Mucosa of descending colon (tissue), 3 donors: Measurements from ENCODE around the gene IMMP2L. TPM values are rescaled to one million over a fixed set of nuclear protein-coding genes. Genes with fewer than 3 reads are reported as not detected.

ENCODE experiments used
- ATAC-seq: fragments of 200-7000 bp; cut with Tn5 transposase; one replicate; pipeline ENCODE4 v1.9.1; 2020; ENCODE audit warnings: mild to moderate bottlenecking, moderate library complexity
- DNase-seq, 3 donors: peaks; one replicate each; pipeline ENCODE4 v3.0.0-alpha.2; 2020
- H3K36me3 ChIP-seq: fragments of 200-600 bp; one replicate; pipeline ENCODE4 v1.8.0; 2021; ENCODE audit warnings: low read depth, mild to moderate bottlenecking
- H3K4me1 ChIP-seq: fragments of 200-600 bp; one replicate; pipeline ENCODE4 v1.8.0; 2021; ENCODE audit warnings: low read depth, mild to moderate bottlenecking
- H3K4me3 ChIP-seq: fragments of 200-600 bp; one replicate; pipeline ENCODE4 v1.8.0; 2021; ENCODE audit warnings: mild to moderate bottlenecking
- H3K9me3 ChIP-seq: fragments of 200-600 bp; one replicate; pipeline ENCODE4 v1.8.0; 2021; ENCODE audit warnings: mild to moderate bottlenecking
- intact Hi-C, 2 donors: fragments of 100-400 bp; cut with DNase I in 1 of 2; cut with micrococcal nuclease in 1 of 2; formaldehyde crosslinking; loops; one replicate each; pipeline versions ENCODE4 v1.11.0 to v1.11.1; 2022; cut with DNase I, micrococcal nuclease
- total RNA-seq, 3 donors: library from RNA; stranded (reverse); fragmentation: NEBNext Ultra II Directional in 2 of 3; extraction: Animal tissue kit (Norgen Biotek cat#: 25700) in 2 of 3; gene quantifications; one replicate each; pipeline versions ENCODE4 v1.2.1 to v1.2.4, GENCODE V29; 2021 to 2023
- TF ChIP-seq, protein P1 (sequence below): fragments of 200-600 bp; IDR thresholded peaks from one replicate; pipeline ENCODE4 v1.8.0; 2022; ENCODE audit warnings: antibody characterized with exemption, mild to moderate bottlenecking
- donor health status: DM: no; HTN: no; CAD: no; lungs with moderate emphysema.
- donor health status: DM: no; HTN: no; CAD: no.
- donor health status: DM: no; HTN: yes; CAD: no.

The IMMP2L gene
- total RNA-seq, 3 donors from 2014 or later = 12.1 to 20.7 (median 17.7) TPM

DNA sequence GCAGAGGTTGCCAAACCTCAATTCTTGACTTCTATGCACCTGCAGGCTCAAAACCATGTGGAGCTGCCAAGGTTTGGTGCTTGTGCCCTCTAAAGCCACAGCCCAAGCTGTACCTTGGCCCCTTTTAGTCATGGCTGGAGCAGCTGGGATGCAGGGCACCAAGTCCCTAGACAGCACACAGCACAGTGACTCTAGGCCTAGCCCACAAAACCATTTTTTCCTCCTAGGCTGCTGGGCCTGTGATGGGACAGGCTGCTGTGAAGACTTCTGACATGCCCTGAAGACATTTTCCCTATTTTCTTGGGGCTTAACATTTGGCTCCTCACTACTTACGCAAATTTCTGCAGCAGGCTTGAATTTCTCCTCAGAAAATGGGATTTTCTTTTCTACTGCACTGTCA is 499.1 kb downstream of the IMMP2L start:
- Histone ChIP-seq H3K36me3 (no peaks in the 10 kb centered on the region), H3K4me1 (no peaks in the 10 kb centered on the region), H3K4me3 (no peak overlapping the region), H3K9me3 (peaks cover 15% of the 10 kb centered on the region)
- TF ChIP-seq, protein P1, sequence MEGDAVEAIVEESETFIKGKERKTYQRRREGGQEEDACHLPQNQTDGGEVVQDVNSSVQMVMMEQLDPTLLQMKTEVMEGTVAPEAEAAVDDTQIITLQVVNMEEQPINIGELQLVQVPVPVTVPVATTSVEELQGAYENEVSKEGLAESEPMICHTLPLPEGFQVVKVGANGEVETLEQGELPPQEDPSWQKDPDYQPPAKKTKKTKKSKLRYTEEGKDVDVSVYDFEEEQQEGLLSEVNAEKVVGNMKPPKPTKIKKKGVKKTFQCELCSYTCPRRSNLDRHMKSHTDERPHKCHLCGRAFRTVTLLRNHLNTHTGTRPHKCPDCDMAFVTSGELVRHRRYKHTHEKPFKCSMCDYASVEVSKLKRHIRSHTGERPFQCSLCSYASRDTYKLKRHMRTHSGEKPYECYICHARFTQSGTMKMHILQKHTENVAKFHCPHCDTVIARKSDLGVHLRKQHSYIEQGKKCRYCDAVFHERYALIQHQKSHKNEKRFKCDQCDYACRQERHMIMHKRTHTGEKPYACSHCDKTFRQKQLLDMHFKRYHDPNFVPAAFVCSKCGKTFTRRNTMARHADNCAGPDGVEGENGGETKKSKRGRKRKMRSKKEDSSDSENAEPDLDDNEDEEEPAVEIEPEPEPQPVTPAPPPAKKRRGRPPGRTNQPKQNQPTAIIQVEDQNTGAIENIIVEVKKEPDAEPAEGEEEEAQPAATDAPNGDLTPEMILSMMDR = no peak
- intact Hi-C loops = no loop called here
- ATAC-seq = no peak
- no peak for DNase-seq

DNA sequence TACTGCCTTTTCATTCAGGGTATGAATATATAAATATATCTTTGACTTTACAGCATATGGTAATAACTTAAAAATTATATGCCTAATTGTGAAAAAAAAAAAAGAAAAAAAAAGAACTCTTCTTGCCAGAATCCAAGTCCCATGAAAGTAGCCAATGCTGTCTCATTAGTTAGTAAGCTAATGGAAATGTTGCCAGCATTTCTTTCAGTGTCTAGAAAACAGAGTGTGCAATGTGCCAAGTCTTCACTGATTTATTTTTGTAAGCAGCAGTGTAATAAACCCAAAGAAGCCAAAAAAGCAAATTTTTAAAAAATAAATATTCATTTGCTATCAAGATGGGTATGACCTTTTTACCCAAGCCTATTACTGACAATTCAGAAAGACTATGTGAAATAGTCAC is 502.5 kb downstream of the IMMP2L start:
- no peak overlapping the region for H3K4me3 ChIP-seq
- H3K36me3 ChIP-seq = no peaks in the 10 kb centered on the region
- H3K9me3 ChIP-seq = peaks cover 15% of the 10 kb centered on the region
- DNase-seq (no peak), ATAC-seq (no peak)
- intact Hi-C loops = no loop called here
- no peaks in the 10 kb centered on the region for H3K4me1 ChIP-seq
- TF ChIP-seq, protein P1 = no peak

DNA sequence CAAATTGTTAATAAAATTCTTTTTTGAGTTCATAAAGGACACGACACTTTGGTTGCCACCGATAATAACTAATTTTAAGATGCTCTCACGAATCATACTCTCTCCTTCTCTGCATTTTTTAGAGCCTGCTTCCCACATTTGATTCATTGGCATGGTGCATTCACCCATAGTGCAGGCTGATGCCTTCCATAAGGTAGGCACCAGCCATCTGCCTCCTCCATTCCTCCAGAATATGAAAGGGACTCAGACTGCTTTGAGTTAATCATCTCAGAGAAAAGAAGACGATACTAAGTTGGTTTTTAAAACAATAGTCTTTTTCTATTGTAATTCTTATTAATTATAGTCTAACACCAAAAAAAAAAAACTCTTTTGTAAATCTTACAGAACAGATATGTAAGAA is 505.2 kb downstream of the IMMP2L start:
- ATAC-seq (no peak), DNase-seq (no peak)
- Histone ChIP-seq H3K4me3 (no peak overlapping the region), H3K9me3 (no peaks in the 10 kb centered on the region), H3K36me3 (no peaks in the 10 kb centered on the region), H3K4me1 (no peaks in the 10 kb centered on the region)
- intact Hi-C loops = no loop called here
- TF ChIP-seq, protein P1 = no peak

DNA sequence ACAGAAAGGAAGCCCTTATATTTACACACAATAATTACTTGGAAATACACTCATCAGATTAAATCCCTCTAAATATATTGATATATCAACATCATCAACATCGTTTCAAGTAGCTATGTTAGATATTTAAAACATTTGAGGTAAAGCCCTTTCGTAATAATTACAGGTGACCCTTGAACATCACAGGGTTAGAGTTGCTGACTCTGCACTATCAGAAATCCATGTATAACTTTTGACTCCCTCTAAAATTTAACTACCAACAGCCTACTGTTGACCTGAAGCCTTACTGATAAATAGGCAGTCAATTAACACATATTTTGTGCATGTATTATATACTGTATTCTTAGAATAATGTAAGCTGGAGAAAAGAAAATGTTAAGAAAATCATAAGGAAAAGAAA is 505.9 kb downstream of the IMMP2L start:
- Histone ChIP-seq H3K4me1 (no peaks in the 10 kb centered on the region), H3K9me3 (no peaks in the 10 kb centered on the region), H3K36me3 (no peaks in the 10 kb centered on the region), H3K4me3 (no peak overlapping the region)
- TF ChIP-seq, protein P1 = no peak
- no peak for DNase-seq
- intact Hi-C loops = no loop called here
- ATAC-seq = no peak

DNA sequence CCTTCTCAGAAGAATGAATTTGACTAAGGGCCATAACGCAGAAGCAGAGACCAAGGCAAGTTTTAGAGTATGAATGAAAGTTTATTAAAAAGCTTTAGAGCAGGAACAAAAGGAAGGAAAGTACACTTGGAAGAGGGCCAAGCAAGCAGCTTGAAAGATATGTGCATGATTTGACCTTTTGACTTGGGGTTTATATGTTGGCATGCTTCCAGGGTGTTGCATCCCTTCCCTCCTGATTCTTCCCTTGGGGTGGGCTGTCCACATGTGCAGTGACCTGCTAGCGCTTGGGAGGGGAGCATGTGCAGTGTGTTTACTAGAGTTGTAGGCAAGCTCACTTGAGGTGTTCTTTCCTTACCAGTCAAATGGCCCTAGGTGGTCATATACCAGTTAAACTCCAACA is 509.3 kb downstream of the IMMP2L start:
- TF ChIP-seq, protein P1 = no peak
- no peaks in the 10 kb centered on the region for H3K36me3 ChIP-seq
- DNase-seq = no peak
- intact Hi-C loops = no loop called here
- H3K9me3 ChIP-seq = no peaks in the 10 kb centered on the region
- no peak for ATAC-seq
- no peak overlapping the region for H3K4me3 ChIP-seq
- H3K4me1 ChIP-seq = no peaks in the 10 kb centered on the region

DNA sequence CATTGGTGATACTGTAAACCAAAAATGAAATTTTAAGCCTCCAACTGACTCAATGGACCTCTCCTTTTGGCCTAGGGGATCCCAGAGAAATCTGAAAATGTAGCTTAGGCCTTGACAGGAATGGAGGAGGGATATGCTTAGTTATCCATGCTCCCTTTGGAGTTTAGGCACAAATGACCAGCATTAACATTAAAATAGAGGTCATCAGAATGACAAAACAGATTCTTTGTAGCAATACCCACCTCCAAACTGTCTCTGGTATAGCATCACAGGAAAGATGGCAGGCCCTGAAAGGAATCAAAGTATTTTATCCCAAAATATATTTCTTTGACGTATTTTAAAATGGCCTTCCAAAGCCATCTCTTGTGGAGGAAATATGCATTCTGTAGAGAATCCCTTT is 510.5 kb downstream of the IMMP2L start:
- DNase-seq = no peak
- no peaks in the 10 kb centered on the region for H3K4me1 ChIP-seq
- no peak for ATAC-seq
- TF ChIP-seq, protein P1 = no peak
- H3K36me3 ChIP-seq = no peaks in the 10 kb centered on the region
- H3K4me3 ChIP-seq = no peak overlapping the region
- intact Hi-C loops = no loop called here
- no peaks in the 10 kb centered on the region for H3K9me3 ChIP-seq
